Lower leg skin (tissue), 4 donors: ENCODE measurements around the gene RC3H1. TPM values are rescaled to one million over a fixed set of nuclear protein-coding genes. Genes with fewer than 3 reads are reported as not detected.

Source experiments
- DNase-seq, 2 donors: peaks; one replicate each; pipeline ENCODE4 v3.0.0-alpha.2; 2019; ENCODE audit warnings: low spot score in 2 of 2
- H3K4me3 ChIP-seq: fragments of 200-600 bp; sonication (generic); 2 replicates; pipeline ENCODE4 v1.5.1; 2017; ENCODE audit warnings: mild to moderate bottlenecking, low read depth; ENCODE audit not compliant: poor library complexity, severe bottlenecking
- CTCF ChIP-seq, 3 donors: fragments of 450-650 bp; IDR thresholded peaks; one replicate each; pipeline ENCODE4 v1.5.1; 2016; ENCODE audit warnings: antibody characterized with exemption in 3 of 3, mild to moderate bottlenecking in 3 of 3, moderate library complexity in 2 of 3
- POLR2A ChIP-seq, 2 donors: fragments of 450-650 bp; IDR thresholded peaks; one replicate each; pipeline ENCODE4 v1.6.1; 2016 to 2017; ENCODE audit warnings: antibody characterized with exemption in 2 of 2, mild to moderate bottlenecking in 1 of 2, moderate library complexity in 1 of 2
- WGBS, 2 donors: methylation state at CpG; one replicate each; pipeline ENCODE4 v1.1.5; 2018; 5-methylcytosine and 5-hydroxymethylcytosine counted together
- intact Hi-C: fragments of 100-400 bp; cut with DNase I; formaldehyde crosslinking; loops from one replicate; pipeline ENCODE4 v1.15.0; 2023; ENCODE audit warnings: low total_unique reads
- total RNA-seq, 4 donors: library from RNA; depleted of rRNA; stranded (reverse); fragments of >200 nt; gene quantifications; one replicate each; pipeline ENCODE4 v1.1.0, GENCODE V29; 2016

The RC3H1 gene
- total RNA-seq, 4 donors from 2014 or later: 16.1 to 30.9 (median 27.0) TPM

DNA sequence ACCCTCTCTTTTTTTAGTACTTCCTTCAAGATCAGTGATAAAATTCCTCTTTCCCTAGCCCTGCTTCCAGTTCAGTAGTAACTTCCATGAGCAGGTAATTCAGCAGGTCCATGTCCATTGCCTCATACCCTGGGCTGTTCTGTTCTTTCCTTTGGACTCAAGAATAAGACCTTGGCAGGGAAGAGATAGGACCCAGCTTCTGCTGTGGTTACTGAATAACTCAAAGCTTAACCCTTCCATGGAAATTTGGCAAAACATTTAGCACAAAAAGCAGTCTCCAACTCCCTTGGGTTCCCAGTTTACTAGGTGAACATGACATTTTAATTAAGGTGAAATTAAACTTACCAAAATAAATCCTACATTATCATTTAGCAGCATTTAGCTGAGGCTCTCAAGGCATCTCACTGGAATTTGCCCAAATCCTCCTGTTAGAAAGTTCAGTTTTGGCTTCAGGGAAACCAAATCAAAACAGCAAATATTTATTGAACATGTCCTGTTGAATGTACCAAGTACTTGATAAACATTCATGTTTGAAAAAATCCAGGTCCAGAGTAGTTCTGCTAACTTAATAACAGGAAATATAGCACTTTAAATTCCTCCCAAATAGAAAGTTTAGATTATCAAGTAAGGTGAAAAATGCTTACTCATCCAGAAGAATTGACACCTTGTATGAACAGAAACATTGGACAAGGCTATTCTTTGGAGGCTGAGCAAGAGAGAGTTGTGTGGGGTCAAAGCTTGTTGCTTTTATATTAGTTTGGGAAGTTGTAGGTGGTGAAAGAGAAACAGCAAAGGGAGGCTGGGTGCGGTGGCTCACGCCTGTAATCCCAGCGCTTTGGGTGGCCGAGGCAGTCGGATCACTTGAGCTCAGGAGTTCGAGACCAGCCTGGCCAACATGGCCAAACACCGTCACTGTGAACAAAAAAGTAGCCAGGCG lies 96.6 kb downstream of the RC3H1 start:
- H3K4me3 ChIP-seq: no peak overlapping the region
- WGBS, 2 donors: 87 to 91% methylated on average over 8 of the region's 8 CpGs
- intact Hi-C loops: no loop called here
- no peak for DNase-seq
- no peak for TF ChIP-seq CTCF (IDR thresholded peaks at IDR 0.05)
- TF ChIP-seq POLR2A (IDR thresholded peaks at IDR 0.05): no peak

GRCh38 chr1:173920861-173921260 lies 101.3 kb downstream of the RC3H1 start:
- TF ChIP-seq POLR2A (IDR thresholded peaks at IDR 0.05) (no peak), CTCF (IDR thresholded peaks at IDR 0.05) (no peak)
- no peak overlapping the region for H3K4me3 ChIP-seq
- DNase-seq: no peak
- 83 to 85% methylated on average over 5 of the region's 5 CpGs for WGBS, 2 donors
- intact Hi-C loops: no loop called here

DNA sequence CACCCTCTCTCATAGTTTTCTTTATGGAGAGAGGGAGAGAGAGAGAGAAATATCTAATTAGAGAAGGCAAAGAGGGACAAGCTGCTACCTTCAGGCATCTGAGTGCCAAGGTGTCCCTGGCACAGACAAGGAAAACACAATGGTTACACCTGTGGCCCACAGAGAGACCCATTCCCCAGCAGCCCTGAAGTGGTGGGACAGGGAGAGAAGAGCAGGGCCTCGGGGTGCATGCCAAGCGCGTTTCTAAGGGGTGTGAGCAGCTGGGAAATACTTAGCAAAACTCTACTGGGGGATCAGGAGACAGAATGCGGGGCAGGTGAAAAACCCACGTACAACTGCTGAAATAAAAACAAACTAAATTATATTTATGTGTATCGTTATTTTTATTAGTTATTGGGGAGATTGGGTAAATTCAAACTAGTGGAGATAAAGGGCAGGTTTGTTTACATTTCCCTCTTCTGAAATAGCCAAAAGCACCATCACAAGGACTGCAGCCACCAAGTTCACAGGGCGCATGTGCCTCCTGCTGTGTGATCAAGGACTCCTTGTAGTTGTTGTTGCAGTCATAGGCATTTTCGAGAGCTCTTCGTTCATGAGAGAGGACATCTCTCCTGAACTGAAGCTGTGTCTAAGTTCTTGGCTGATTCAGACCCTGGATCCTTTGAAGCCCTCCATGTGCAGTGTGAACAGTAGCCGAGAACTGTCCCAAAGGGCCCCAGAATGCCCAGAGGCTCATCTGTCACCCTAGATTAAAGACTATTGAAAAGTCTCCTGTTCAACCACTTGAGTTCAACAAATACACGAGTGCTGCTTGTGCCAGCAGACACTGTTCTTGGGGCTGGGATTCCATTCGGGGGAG lies 104.3 kb downstream of the RC3H1 start:
- no peak overlapping the region for H3K4me3 ChIP-seq
- intact Hi-C loops: no loop called here
- no peak for TF ChIP-seq POLR2A (IDR thresholded peaks at IDR 0.05)
- no peak for TF ChIP-seq CTCF (IDR thresholded peaks at IDR 0.05)
- DNase-seq: no peak
- 83 to 86% methylated on average over 12 of the region's 12 CpGs for WGBS, 2 donors

GRCh38 chr1:173917149-173917548 lies 105.0 kb downstream of the RC3H1 start, which contains the start of gene SERPINC1:
TSS of gene SERPINC1 (minus strand) at chr1:173917327. CDS start at chr1:173917259, 68 bp downstream.
- WGBS, 2 donors: 81 to 97% methylated on average over 3 of the region's 3 CpGs
- intact Hi-C loops: no loop called here
- DNase-seq: no peak
- no peak within 1 kb of the TSS for H3K4me3 ChIP-seq
- no peak for TF ChIP-seq CTCF (IDR thresholded peaks at IDR 0.05)
- TF ChIP-seq POLR2A (IDR thresholded peaks at IDR 0.05): no peak

- no peak for DNase-seq
- no peak overlapping the region for H3K4me3 ChIP-seq
- TF ChIP-seq CTCF (IDR thresholded peaks at IDR 0.05) (no peak), POLR2A (IDR thresholded peaks at IDR 0.05) (no peak)
- intact Hi-C loops: no loop called here
- WGBS, 2 donors: 81 to 83% methylated on average over 4 of the region's 4 CpGs
These were observed 105.5 kb downstream of the RC3H1 start for GRCh38 chr1:173916667-173917066.
